EH (cell line): ENCODE results near the gene IPO13.
A peak's percentile ranks its signal among the peaks of the same experiment; 100 is the strongest.

Experiments used
- DNase-seq: peaks from one replicate; pipeline ENCODE4 v3.0.0-alpha.2; 2015; ENCODE audit warnings: low read depth

IPO13 gene

GRCh38 chr1:43973981-43974442, 27.3 kb downstream of the IPO13 start:
- DNase-seq: peak; percentile 22

GRCh38 chr1:43974443-43975248, 27.9 kb downstream of the IPO13 start, which contains the start of gene ATP6V0B:
Gene ATP6V0B, plus strand, starts transcription at chr1:43974960. Its CDS starts 81 bp downstream, at chr1:43975041.
- peak; percentile 93 for DNase-seq

GRCh38 chr1:43975249-43975961, 28.7 kb downstream of the IPO13 start:
- peak; percentile 37 for DNase-seq

GRCh38 chr1:43976045-43976444, 29.3 kb downstream of the IPO13 start:
- DNase-seq: no peak

GRCh38 chr1:43976890-43977289, 30.1 kb downstream of the IPO13 start:
- DNase-seq: no peak

GRCh38 chr1:43977376-43978263, 30.9 kb downstream of the IPO13 start:
- DNase-seq: no peak

- no peak for DNase-seq
These were observed 31.5 kb downstream of the IPO13 start for GRCh38 chr1:43978264-43978550.

GRCh38 chr1:43978551-43979260, 32.0 kb downstream of the IPO13 start, which contains the start of gene B4GALT2:
Gene B4GALT2, plus strand, starts transcription at chr1:43979210. Its CDS starts 1,951 bp downstream, at chr1:43981161.
- DNase-seq: peak; percentile 46

GRCh38 chr1:43979261-43979527, 32.4 kb downstream of the IPO13 start:
- peak; percentile 15 for DNase-seq

GRCh38 chr1:43979528-43980254, 32.9 kb downstream of the IPO13 start:
- DNase-seq: peak; percentile 69

GRCh38 chr1:43980255-43981134, 33.7 kb downstream of the IPO13 start:
- DNase-seq: peak; percentile 46

- no peak for DNase-seq
These were observed 34.4 kb downstream of the IPO13 start for GRCh38 chr1:43981135-43981491.

- DNase-seq: no peak
These were observed 34.9 kb downstream of the IPO13 start for GRCh38 chr1:43981636-43982035.

- no peak for DNase-seq
These were observed 35.5 kb downstream of the IPO13 start for GRCh38 chr1:43982241-43982640.

GRCh38 chr1:43982808-43983207, 36.1 kb downstream of the IPO13 start:
- DNase-seq: no peak

GRCh38 chr1:43983253-43983899, 36.6 kb downstream of the IPO13 start:
- no peak for DNase-seq

GRCh38 chr1:43984855-43985254, 38.1 kb downstream of the IPO13 start:
- no peak for DNase-seq

GRCh38 chr1:43985984-43986595, 39.3 kb downstream of the IPO13 start:
- peak; percentile 12 for DNase-seq

- peak; percentile 34 for DNase-seq
These were observed 40.0 kb downstream of the IPO13 start for GRCh38 chr1:43986712-43987111.
